GM12872 (cell line): Measurements from ENCODE around the gene SYNPR.

Source experiments
- CTCF ChIP-seq: IDR thresholded peaks from 3 replicates; pipeline ENCODE4 v1.5.1; 2011; ENCODE audit warnings: low read depth, mild to moderate bottlenecking, low read length, moderate library complexity; ENCODE audit not compliant: insufficient read depth

The SYNPR gene

GRCh38 chr3:63538919-63539318 is 260.8 kb downstream of the SYNPR start:
- no peak for TF ChIP-seq CTCF

- TF ChIP-seq CTCF, result no peak
Observed at GRCh38 chr3:63555767-63556166, 277.7 kb downstream of the SYNPR start.

GRCh38 chr3:63556401-63556800 is 278.3 kb downstream of the SYNPR start:
- TF ChIP-seq CTCF, result no peak

- no peak for TF ChIP-seq CTCF
Observed at GRCh38 chr3:63557912-63558311, 279.8 kb downstream of the SYNPR start.

GRCh38 chr3:63559884-63560283 is 281.8 kb downstream of the SYNPR start:
- no peak for TF ChIP-seq CTCF

- TF ChIP-seq CTCF, result no peak
Observed at GRCh38 chr3:63561879-63562278, 283.8 kb downstream of the SYNPR start.

- TF ChIP-seq CTCF, result no peak
Observed at GRCh38 chr3:63562323-63562722, 284.2 kb downstream of the SYNPR start.

- no peak for TF ChIP-seq CTCF
Observed at GRCh38 chr3:63563572-63563971, 285.5 kb downstream of the SYNPR start.
